ENCODE data around the gene VAV1. TPM values are rescaled to one million over a fixed set of nuclear protein-coding genes. Genes with fewer than 3 reads are reported as not detected.

Gene VAV1
- total and polyA plus RNA-seq, 9 of the 15 experiments (the other 6 are each of a cell fraction or from before 2014, with no cell fraction given) = 0.46 to 20.1 (median 11.1) TPM

GRCh38 chr19:6778386-6778785, 5.9 kb downstream of the VAV1 start:
- H3K4me2 ChIP-seq (ENCODE audit: insufficient read depth, low read length) = no peak overlapping the region
- 0 out of 2 replicates have a peak, but pooled peaks cover 3% of the 10 kb centered on the region for H4K20me1 ChIP-seq (replicated peaks; ENCODE audit: control insufficient read depth, insufficient read depth, low read length)
- no peak for DNase-seq (ENCODE audit: extremely low read depth in 1 of 4, low spot score in 3 of 4)
- H3K9me3 ChIP-seq (replicated peaks; ENCODE audit: control insufficient read depth, insufficient read depth, low read depth, low read length) = no peaks in the 10 kb centered on the region
- FAIRE-seq = peak; percentile 32
- no TSS peak for BruUV-seq (replicated peaks)
- no peak overlapping the region for H2AFZ ChIP-seq (ENCODE audit: low read depth, low read length)
- CTCF ChIA-PET (ENCODE audit: low intra/inter-chr PET ratio) = no interaction called here
- H3K9ac ChIP-seq (ENCODE audit: insufficient read depth in 1 of 2, low read depth in 2 of 2, low read length in 2 of 2) = no peak overlapping the region
- H3K79me2 ChIP-seq (ENCODE audit: control insufficient read depth, insufficient read depth, low read length) = peaks cover 7% of the 10 kb centered on the region; the same call in 1 of the 3 replicates
- no peaks in the 10 kb centered on the region for H3K9me1 ChIP-seq (ENCODE audit: control insufficient read depth, insufficient read depth, low read length)
- H3K4me3 ChIP-seq = no peak overlapping the region
- intact Hi-C loops (cut with micrococcal nuclease) (no loop called here), in situ Hi-C loops (cut with MboI) (no loop called here)
- WGBS (ENCODE audit: insufficient coverage, low coverage, missing lambda C conversion rate) = 9% methylated on average over 4 of the region's 4 CpGs
- peaks cover 6 to 16% of the 10 kb centered on the region in 2 experiments; a peak in 4 of 5 replicates for H3K4me1 ChIP-seq (replicated peaks in 1 of 2; ENCODE audit: control insufficient read depth in 2 of 2, insufficient read depth in 2 of 2, low read length in 2 of 2)
- H3K27me3 ChIP-seq (ENCODE audit: control insufficient read depth in 2 of 2, insufficient read depth in 2 of 2, low read length in 2 of 2) = no peaks in the 10 kb centered on the region
- POLR2A ChIA-PET = interaction anchor here (0.7 to 1.2 kb wide), 2 partner anchors 40 to 812 kb away, joined by 3 read pairs; no protein-coding TSS in a partner anchor
- ATAC-seq = peak; percentile 54; the same call in 2 of the 3 replicates
- no peak overlapping the region; the same call in 2 of the 3 replicates for H3K27ac ChIP-seq (ENCODE audit: extremely low read depth, low read depth, low read length)
- H3K36me3 ChIP-seq (ENCODE audit: control insufficient read depth, insufficient read depth, low read length) = no peaks in the 10 kb centered on the region
- TF ChIP-seq CBFA2T2 (conservative IDR thresholded peaks at IDR 0.05) = peak; percentile 2; the same call in 1 of the 2 replicates
- TF ChIP-seq NCOA6 (IDR thresholded peaks at IDR 0.05) = no peak
- TF ChIP-seq YBX1 (IDR thresholded peaks at IDR 0.05) = no peak
- TF ChIP-seq PYGO2 (tag; IDR thresholded peaks at IDR 0.05) = no peak
- no peak for TF ChIP-seq TRIM28 (IDR thresholded peaks at IDR 0.05)
- TF ChIP-seq SPI1 (IDR thresholded peaks at IDR 0.05; ENCODE audit: borderline replicate concordance, low read depth, low read length) = 0 out of 2 replicates have a peak, but pooled peaks have one; percentile 24
- no peak for TF ChIP-seq RFX7 (CRISPR knock-in tag; IDR thresholded peaks at IDR 0.05)
- TF ChIP-seq ZNF280B (CRISPR knock-in tag; IDR thresholded peaks at IDR 0.05) = no peak
- no peak for TF ChIP-seq E2F6 (IDR thresholded peaks at IDR 0.05; ENCODE audit: borderline replicate concordance in 1 of 2, extremely low read depth in 1 of 2, insufficient read depth in 1 of 2, insufficient read length in 1 of 2, low read depth in 1 of 2, low read length in 1 of 2, poor library complexity in 1 of 2, severe bottlenecking in 1 of 2)
- TF ChIP-seq TCF3 (CRISPR knock-in tag; IDR thresholded peaks at IDR 0.05) = peak; percentile 22; the same call in 1 of the 2 replicates
- TF ChIP-seq ZNF830 (CRISPR knock-in tag; IDR thresholded peaks at IDR 0.05) = no peak
- TF ChIP-seq, protein P1, sequence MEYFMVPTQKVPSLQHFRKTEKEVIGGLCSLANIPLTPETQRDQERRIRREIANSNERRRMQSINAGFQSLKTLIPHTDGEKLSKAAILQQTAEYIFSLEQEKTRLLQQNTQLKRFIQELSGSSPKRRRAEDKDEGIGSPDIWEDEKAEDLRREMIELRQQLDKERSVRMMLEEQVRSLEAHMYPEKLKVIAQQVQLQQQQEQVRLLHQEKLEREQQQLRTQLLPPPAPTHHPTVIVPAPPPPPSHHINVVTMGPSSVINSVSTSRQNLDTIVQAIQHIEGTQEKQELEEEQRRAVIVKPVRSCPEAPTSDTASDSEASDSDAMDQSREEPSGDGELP (CRISPR knock-in tag; IDR thresholded peaks at IDR 0.05; ENCODE audit: borderline replicate concordance) = no peak
- peak; percentile 46; the same call in 1 of the 2 replicates for TF ChIP-seq CBFA2T3 (IDR thresholded peaks at IDR 0.05)
- TF ChIP-seq CHD4 (IDR thresholded peaks at IDR 0.05; ENCODE audit: insufficient read depth, insufficient replicate concordance, low read depth, low read length, poor library complexity, severe bottlenecking) = no peak
- no peak for TF ChIP-seq POLR2A (conservative IDR thresholded peaks at IDR 0.05)
- no peak for TF ChIP-seq OTX1 (CRISPR knock-in tag; IDR thresholded peaks at IDR 0.05)
- no peak for TF ChIP-seq ZNF347 (CRISPR knock-in tag; IDR thresholded peaks at IDR 0.05; ENCODE audit: low read depth)
- no peak for TF ChIP-seq ZBTB8A (IDR thresholded peaks at IDR 0.05; ENCODE audit: partially characterized antibody)

Measured in K562 (cell line).